ENCODE measurements around the gene ANK3.

ANK3 gene

GRCh38 chr10:60309371-60309770 is 80.3 kb downstream of the ANK3 start:
- Histone ChIP-seq H3K79me2 (ENCODE audit: low read length) (no peaks in the 10 kb centered on the region), H3K9me2 (replicated peaks; ENCODE audit: insufficient read depth, low read length) (no peaks in the 10 kb centered on the region), H3K4me1 (ENCODE audit: low read length) (peaks cover 4% of the 10 kb centered on the region), H3K4me2 (ENCODE audit: low read depth, low read length) (no peak overlapping the region), H3K9ac (ENCODE audit: low read length) (no peak overlapping the region), H4K20me1 (ENCODE audit: insufficient read depth, low read length) (no peaks in the 10 kb centered on the region), H3F3A (ENCODE audit: insufficient read depth, low read length) (no peaks in the 10 kb centered on the region), H2AFZ (ENCODE audit: low read length) (no peak overlapping the region), H3K4me3 (ENCODE audit: low read length) (no peak overlapping the region), H3K27ac (ENCODE audit: low read length) (no peak overlapping the region), H3K36me3 (replicated peaks; ENCODE audit: insufficient read depth, low read length) (no peaks in the 10 kb centered on the region), H3K9me3 (replicated peaks; ENCODE audit: insufficient read depth, low read length) (no peaks in the 10 kb centered on the region), H3K27me3 (replicated peaks; ENCODE audit: insufficient read depth, low read length) (no peaks in the 10 kb centered on the region)
- DNase-seq, result no peak
- TF ChIP-seq EZH2 (optimal IDR thresholded peaks at IDR 0.05; ENCODE audit: low read depth, low read length) (no peak), CTCF (IDR thresholded peaks at IDR 0.05; ENCODE audit: low read length) (no peak), EZH2phosphoT487 (IDR thresholded peaks at IDR 0.05; ENCODE audit: low read length) (no peak)

DNA sequence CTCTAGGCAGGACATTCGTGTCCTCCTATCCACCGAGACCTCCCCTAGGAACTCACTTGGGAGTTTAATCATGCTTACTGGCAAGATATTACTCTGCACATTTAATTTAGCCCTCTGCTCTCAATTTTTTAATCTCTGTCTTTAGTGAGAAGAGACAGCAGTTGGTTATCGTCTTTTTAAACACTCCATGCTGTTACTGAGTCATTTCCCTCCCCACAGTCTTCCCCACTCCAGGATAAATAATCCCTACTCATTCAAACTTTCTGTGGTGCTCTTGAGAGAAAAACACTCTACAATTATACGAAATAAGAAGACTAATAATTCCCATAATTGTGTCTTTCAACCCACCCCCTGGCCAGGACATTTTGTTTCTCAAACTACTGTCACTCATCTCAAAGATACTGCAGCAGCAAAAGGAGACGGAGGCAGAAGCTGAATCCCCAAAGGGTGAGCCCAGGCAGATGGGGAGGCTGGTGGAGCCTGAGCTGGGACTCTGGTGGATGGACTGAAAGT is 84.2 kb downstream of the ANK3 start:
- no peaks in the 10 kb centered on the region for H3K27me3 ChIP-seq (replicated peaks; ENCODE audit: insufficient read depth, low read length)
- no peaks in the 10 kb centered on the region for H4K20me1 ChIP-seq (ENCODE audit: insufficient read depth, low read length)
- H3F3A ChIP-seq (ENCODE audit: insufficient read depth, low read length), result no peaks in the 10 kb centered on the region
- no peak overlapping the region for H2AFZ ChIP-seq (ENCODE audit: low read length)
- H3K4me1 ChIP-seq (ENCODE audit: low read length), result no peaks in the 10 kb centered on the region
- no peaks in the 10 kb centered on the region for H3K79me2 ChIP-seq (ENCODE audit: low read length)
- H3K9me3 ChIP-seq (replicated peaks; ENCODE audit: insufficient read depth, low read length), result no peaks in the 10 kb centered on the region
- H3K36me3 ChIP-seq (replicated peaks; ENCODE audit: insufficient read depth, low read length), result no peaks in the 10 kb centered on the region
- H3K9me2 ChIP-seq (replicated peaks; ENCODE audit: insufficient read depth, low read length), result no peaks in the 10 kb centered on the region
- H3K9ac ChIP-seq (ENCODE audit: low read length), result no peak overlapping the region
- no peak overlapping the region for H3K4me2 ChIP-seq (ENCODE audit: low read depth, low read length)
- no peak for TF ChIP-seq CTCF (IDR thresholded peaks at IDR 0.05; ENCODE audit: low read length)
- no peak for TF ChIP-seq EZH2 (optimal IDR thresholded peaks at IDR 0.05; ENCODE audit: low read depth, low read length)
- no peak for TF ChIP-seq EZH2phosphoT487 (IDR thresholded peaks at IDR 0.05; ENCODE audit: low read length)
- H3K27ac ChIP-seq (ENCODE audit: low read length), result no peak overlapping the region
- no peak for DNase-seq
- H3K4me3 ChIP-seq (ENCODE audit: low read length), result no peak overlapping the region

DNA sequence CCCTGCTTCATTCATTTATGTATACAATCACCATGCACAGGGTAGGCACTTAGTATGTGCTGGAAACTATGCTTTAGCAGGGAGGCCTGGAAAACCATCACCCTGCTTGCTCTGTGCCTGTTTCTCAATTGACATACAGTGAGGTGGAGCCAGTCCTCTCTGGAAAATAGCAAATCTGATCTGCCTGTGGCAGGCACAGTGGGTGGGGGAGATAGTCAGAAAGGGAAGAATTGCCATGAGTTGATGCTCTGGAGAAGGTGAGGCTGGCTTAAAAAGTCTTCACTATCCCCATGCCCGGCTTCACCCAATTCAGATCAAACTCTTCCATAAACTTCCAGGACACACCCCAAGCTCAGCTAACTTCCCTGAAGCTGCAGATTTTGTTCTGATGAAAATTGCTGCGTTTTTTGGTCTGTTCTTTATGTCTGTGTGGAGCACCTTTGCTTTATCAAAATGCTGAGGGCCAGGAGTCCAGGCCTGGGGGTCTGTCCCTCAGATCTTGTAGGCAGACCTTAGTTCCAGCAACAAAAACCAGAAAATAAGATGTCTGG is 84.8 kb downstream of the ANK3 start:
- H3K9me3 ChIP-seq (replicated peaks; ENCODE audit: insufficient read depth, low read length), result no peaks in the 10 kb centered on the region
- no peaks in the 10 kb centered on the region for H3K36me3 ChIP-seq (replicated peaks; ENCODE audit: insufficient read depth, low read length)
- no peaks in the 10 kb centered on the region for H3K79me2 ChIP-seq (ENCODE audit: low read length)
- no peak for DNase-seq
- no peak overlapping the region for H2AFZ ChIP-seq (ENCODE audit: low read length)
- H3K4me3 ChIP-seq (ENCODE audit: low read length), result no peak overlapping the region
- H4K20me1 ChIP-seq (ENCODE audit: insufficient read depth, low read length), result no peaks in the 10 kb centered on the region
- H3K9ac ChIP-seq (ENCODE audit: low read length), result no peak overlapping the region
- H3K27ac ChIP-seq (ENCODE audit: low read length), result no peak overlapping the region
- H3K4me1 ChIP-seq (ENCODE audit: low read length), result no peaks in the 10 kb centered on the region
- no peak overlapping the region for H3K4me2 ChIP-seq (ENCODE audit: low read depth, low read length)
- H3F3A ChIP-seq (ENCODE audit: insufficient read depth, low read length), result no peaks in the 10 kb centered on the region
- no peaks in the 10 kb centered on the region for H3K27me3 ChIP-seq (replicated peaks; ENCODE audit: insufficient read depth, low read length)
- TF ChIP-seq EZH2 (optimal IDR thresholded peaks at IDR 0.05; ENCODE audit: low read depth, low read length), result no peak
- no peak for TF ChIP-seq CTCF (IDR thresholded peaks at IDR 0.05; ENCODE audit: low read length)
- TF ChIP-seq EZH2phosphoT487 (IDR thresholded peaks at IDR 0.05; ENCODE audit: low read length), result no peak
- H3K9me2 ChIP-seq (replicated peaks; ENCODE audit: insufficient read depth, low read length), result no peaks in the 10 kb centered on the region

Data from MM.1S (cell line).